Loucy (cell line): Measurements from ENCODE around the gene SART3.

Source experiments
- H2AFZ ChIP-seq: fragments of 200-600 bp; sonication (generic); 2 replicates; pipeline ENCODE4 v1.6.0; 2016; ENCODE audit warnings: antibody characterized with exemption, mild to moderate bottlenecking, low read length, moderate library complexity
- H3F3A ChIP-seq: fragments of 200-600 bp; 2 replicates; pipeline ENCODE4 v1.6.0; 2016; ENCODE audit warnings: antibody characterized with exemption, low read depth, mild to moderate bottlenecking
- H3K27me3 ChIP-seq: fragments of 200-600 bp; sonication (generic); 2 replicates; pipeline ENCODE4 v1.6.1; 2014; ENCODE audit warnings: low read length, mild to moderate bottlenecking; ENCODE audit not compliant: insufficient read depth, poor library complexity, severe bottlenecking
- H3K36me3 ChIP-seq: fragments of 200-600 bp; sonication (generic); 2 replicates; pipeline ENCODE4 v1.6.1; 2016; ENCODE audit warnings: low read length; ENCODE audit not compliant: insufficient read depth
- H3K4me1 ChIP-seq: fragments of 200-600 bp; sonication (generic); 2 replicates; pipeline ENCODE4 v1.5.1; 2014; ENCODE audit warnings: low read length, mild to moderate bottlenecking; ENCODE audit not compliant: insufficient read depth, poor library complexity, severe bottlenecking
- H3K4me2 ChIP-seq: fragments of 200-600 bp; sonication (generic); 2 replicates; pipeline ENCODE4 v1.6.0; 2014; ENCODE audit warnings: antibody characterized with exemption, low read length, low read depth, mild to moderate bottlenecking; ENCODE audit not compliant: poor library complexity, severe bottlenecking
- H3K4me3 ChIP-seq: fragments of 200-600 bp; sonication (generic); 2 replicates; pipeline ENCODE4 v1.5.1; 2014; ENCODE audit warnings: low read length, mild to moderate bottlenecking, mixed read lengths; ENCODE audit not compliant: poor library complexity, severe bottlenecking
- H3K79me2 ChIP-seq: fragments of 200-600 bp; sonication (generic); 2 replicates; pipeline ENCODE4 v1.6.1; 2014; ENCODE audit warnings: low read length; ENCODE audit not compliant: insufficient read depth
- H3K9ac ChIP-seq: fragments of 200-600 bp; sonication (generic); 2 replicates; pipeline ENCODE4 v1.6.0; 2014; ENCODE audit warnings: mild to moderate bottlenecking, low read depth, low read length, moderate library complexity; ENCODE audit not compliant: poor library complexity, severe bottlenecking
- H3K9me2 ChIP-seq: fragments of 200-600 bp; sonication (generic); replicated peaks from 2 replicates; pipeline ENCODE4 v1.6.1; 2016; ENCODE audit warnings: low read depth, low read length, mixed read lengths
- H3K9me3 ChIP-seq: fragments of 200-600 bp; sonication (generic); 2 replicates; pipeline ENCODE4 v1.6.1; 2014; ENCODE audit warnings: mild to moderate bottlenecking, antibody characterized with exemption, low read length, low read depth; ENCODE audit not compliant: insufficient read depth
- H4K20me1 ChIP-seq: fragments of 200-600 bp; sonication (generic); 2 replicates; pipeline ENCODE4 v1.6.0; 2014; ENCODE audit warnings: antibody characterized with exemption, low read length, mild to moderate bottlenecking; ENCODE audit not compliant: insufficient read depth, poor library complexity, severe bottlenecking
- CTCF ChIP-seq: fragments of 200-600 bp; sonication (generic); conservative IDR thresholded peaks from 2 replicates; pipeline ENCODE4 v1.5.1; 2014; ENCODE audit warnings: mild to moderate bottlenecking, antibody characterized with exemption, low read length
- EZH2phosphoT487 ChIP-seq: fragments of 200-600 bp; IDR thresholded peaks from 2 replicates; pipeline ENCODE4 v1.6.1; 2018; ENCODE audit warnings: antibody characterized with exemption, mild to moderate bottlenecking, moderate library complexity, borderline replicate concordance

SART3 gene

GRCh38 chr12:108596854-108597558 lies 36.0 kb upstream of the SART3 start:
- H3K36me3 ChIP-seq: no peaks in the 10 kb centered on the region
- no peaks in the 10 kb centered on the region for H3K9me2 ChIP-seq
- no peaks in the 10 kb centered on the region for H3F3A ChIP-seq
- H3K4me1 ChIP-seq: no peaks in the 10 kb centered on the region
- no peak overlapping the region for H3K4me2 ChIP-seq
- H3K27me3 ChIP-seq: no peaks in the 10 kb centered on the region
- no peak overlapping the region for H3K9ac ChIP-seq
- no peak overlapping the region for H2AFZ ChIP-seq
- TF ChIP-seq EZH2phosphoT487 (no peak), CTCF (no peak)
- H4K20me1 ChIP-seq: no peaks in the 10 kb centered on the region
- no peaks in the 10 kb centered on the region for H3K79me2 ChIP-seq
- H3K9me3 ChIP-seq: no peaks in the 10 kb centered on the region
- H3K4me3 ChIP-seq: no peak overlapping the region

GRCh38 chr12:108595711-108596647 lies 35.0 kb upstream of the SART3 start:
- no peaks in the 10 kb centered on the region for H3F3A ChIP-seq
- H3K36me3 ChIP-seq: no peaks in the 10 kb centered on the region
- H2AFZ ChIP-seq: no peak overlapping the region
- H3K79me2 ChIP-seq: no peaks in the 10 kb centered on the region
- no peak overlapping the region for H3K9ac ChIP-seq
- H4K20me1 ChIP-seq: no peaks in the 10 kb centered on the region
- H3K27me3 ChIP-seq: no peaks in the 10 kb centered on the region
- no peak overlapping the region for H3K4me2 ChIP-seq
- no peak overlapping the region for H3K4me3 ChIP-seq
- TF ChIP-seq EZH2phosphoT487 (no peak), CTCF (no peak)
- H3K9me3 ChIP-seq: no peaks in the 10 kb centered on the region
- H3K9me2 ChIP-seq: no peaks in the 10 kb centered on the region
- H3K4me1 ChIP-seq: no peaks in the 10 kb centered on the region

- TF ChIP-seq EZH2phosphoT487 (no peak), CTCF (no peak)
- Histone ChIP-seq H3K9me2 (no peaks in the 10 kb centered on the region), H3K9ac (no peak overlapping the region), H3K4me3 (no peak overlapping the region), H2AFZ (no peak overlapping the region), H3K36me3 (no peaks in the 10 kb centered on the region), H3F3A (no peaks in the 10 kb centered on the region), H3K4me1 (no peaks in the 10 kb centered on the region), H3K79me2 (no peaks in the 10 kb centered on the region), H3K4me2 (no peak overlapping the region), H3K27me3 (no peaks in the 10 kb centered on the region), H4K20me1 (no peaks in the 10 kb centered on the region), H3K9me3 (no peaks in the 10 kb centered on the region)
These were observed 34.2 kb upstream of the SART3 start for GRCh38 chr12:108594960-108595710.
